Activated CD8-positive, alpha-beta T cell treated with anti-CD3 and anti-CD28 coated beads for 36 hours (primary cell): ENCODE data around the gene CPNE2. TPM values are rescaled to one million over a fixed set of nuclear protein-coding genes. Genes with fewer than 3 reads are reported as not detected.

Source experiments
- ATAC-seq: fragments of 200-7000 bp; cut with Tn5 transposase; one replicate; pipeline ENCODE4 v1.10.0; 2021; ENCODE audit warnings: mild to moderate bottlenecking, moderate library complexity
- CTCF ChIA-PET: fragments of 350-600 bp; sonication (Branson Sonifier 250); formaldehyde crosslinking; loops from one replicate; lab custom pipeline; 2021; ENCODE audit warnings: antibody characterized with exemption; lab: Charles Lee
- POLR2A ChIA-PET: fragments of 350-600 bp; sonication (Branson Sonifier 250); formaldehyde crosslinking; loops from one replicate; lab custom pipeline; 2021; ENCODE audit warnings: antibody characterized with exemption; lab: Charles Lee
- DNase-seq: peaks from one replicate; pipeline ENCODE4 v3.0.0-alpha.2; 2020
- H3K27ac Mint-ChIP-seq: one replicate; pipeline ENCODE4 v1.8.0; 2021; ENCODE audit warnings: mild to moderate bottlenecking, mixed read lengths
- H3K27me3 Mint-ChIP-seq: one replicate; pipeline ENCODE4 v1.8.0; 2021; ENCODE audit warnings: mixed read lengths
- H3K36me3 Mint-ChIP-seq: one replicate; pipeline ENCODE4 v1.8.0; 2021; ENCODE audit warnings: low read depth, mixed read lengths
- H3K4me1 Mint-ChIP-seq: one replicate; pipeline ENCODE4 v1.8.0; 2021; ENCODE audit warnings: low read depth, mixed read lengths
- H3K4me3 Mint-ChIP-seq: one replicate; pipeline ENCODE4 v1.8.0; 2021; ENCODE audit warnings: mild to moderate bottlenecking, moderate library complexity, mixed read lengths
- H3K9me3 Mint-ChIP-seq: one replicate; pipeline ENCODE4 v1.8.0; 2021; ENCODE audit warnings: mixed read lengths
- intact Hi-C: fragments of 100-400 bp; cut with micrococcal nuclease; formaldehyde crosslinking; loops from one replicate; pipeline ENCODE4 v1.10.0; 2022
- total RNA-seq, 2 experiments: library from RNA; stranded (reverse); gene quantifications; one replicate each; pipeline ENCODE4 v1.2.3, GENCODE V29; 2021
- TF ChIP-seq, protein P1 (sequence below): fragments of 200-600 bp; IDR thresholded peaks from one replicate; pipeline ENCODE4 v1.8.0; 2022; ENCODE audit warnings: antibody characterized with exemption, mild to moderate bottlenecking

CPNE2 gene
- total RNA-seq, 2 experiments from 2014 or later = 18.6 to 20.6 TPM

- ChIA-PET CTCF (interaction anchor here (1.3 to 2.2 kb wide), 6 partner anchors 9 to 50 kb away, joined by 3 to 9 read pairs (median 6); partner anchors contain the start of gene CPNE2), POLR2A (interaction anchor here (0.9 to 3.7 kb wide), 8 partner anchors 8 to 41 kb away, joined by 3 to 23 read pairs (median 4); no protein-coding TSS in a partner anchor)
- peak; percentile 55 for DNase-seq
- no peaks in the 10 kb centered on the region for H3K9me3 Mint-ChIP-seq
- peaks cover 1% of the 10 kb centered on the region for H3K36me3 Mint-ChIP-seq
- H3K27ac Mint-ChIP-seq = peak overlapping the region; percentile 95
- TF ChIP-seq, protein P1, sequence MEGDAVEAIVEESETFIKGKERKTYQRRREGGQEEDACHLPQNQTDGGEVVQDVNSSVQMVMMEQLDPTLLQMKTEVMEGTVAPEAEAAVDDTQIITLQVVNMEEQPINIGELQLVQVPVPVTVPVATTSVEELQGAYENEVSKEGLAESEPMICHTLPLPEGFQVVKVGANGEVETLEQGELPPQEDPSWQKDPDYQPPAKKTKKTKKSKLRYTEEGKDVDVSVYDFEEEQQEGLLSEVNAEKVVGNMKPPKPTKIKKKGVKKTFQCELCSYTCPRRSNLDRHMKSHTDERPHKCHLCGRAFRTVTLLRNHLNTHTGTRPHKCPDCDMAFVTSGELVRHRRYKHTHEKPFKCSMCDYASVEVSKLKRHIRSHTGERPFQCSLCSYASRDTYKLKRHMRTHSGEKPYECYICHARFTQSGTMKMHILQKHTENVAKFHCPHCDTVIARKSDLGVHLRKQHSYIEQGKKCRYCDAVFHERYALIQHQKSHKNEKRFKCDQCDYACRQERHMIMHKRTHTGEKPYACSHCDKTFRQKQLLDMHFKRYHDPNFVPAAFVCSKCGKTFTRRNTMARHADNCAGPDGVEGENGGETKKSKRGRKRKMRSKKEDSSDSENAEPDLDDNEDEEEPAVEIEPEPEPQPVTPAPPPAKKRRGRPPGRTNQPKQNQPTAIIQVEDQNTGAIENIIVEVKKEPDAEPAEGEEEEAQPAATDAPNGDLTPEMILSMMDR = no peak
- no peaks in the 10 kb centered on the region for H3K27me3 Mint-ChIP-seq
- peaks cover 30% of the 10 kb centered on the region for H3K4me1 Mint-ChIP-seq
- peak overlapping the region; percentile 53 for H3K4me3 Mint-ChIP-seq
- ATAC-seq = peak; percentile 81
- intact Hi-C loops = no loop called here
Measured at GRCh38 chr16:57141822-57142631, 49.6 kb downstream of the CPNE2 start.

DNA sequence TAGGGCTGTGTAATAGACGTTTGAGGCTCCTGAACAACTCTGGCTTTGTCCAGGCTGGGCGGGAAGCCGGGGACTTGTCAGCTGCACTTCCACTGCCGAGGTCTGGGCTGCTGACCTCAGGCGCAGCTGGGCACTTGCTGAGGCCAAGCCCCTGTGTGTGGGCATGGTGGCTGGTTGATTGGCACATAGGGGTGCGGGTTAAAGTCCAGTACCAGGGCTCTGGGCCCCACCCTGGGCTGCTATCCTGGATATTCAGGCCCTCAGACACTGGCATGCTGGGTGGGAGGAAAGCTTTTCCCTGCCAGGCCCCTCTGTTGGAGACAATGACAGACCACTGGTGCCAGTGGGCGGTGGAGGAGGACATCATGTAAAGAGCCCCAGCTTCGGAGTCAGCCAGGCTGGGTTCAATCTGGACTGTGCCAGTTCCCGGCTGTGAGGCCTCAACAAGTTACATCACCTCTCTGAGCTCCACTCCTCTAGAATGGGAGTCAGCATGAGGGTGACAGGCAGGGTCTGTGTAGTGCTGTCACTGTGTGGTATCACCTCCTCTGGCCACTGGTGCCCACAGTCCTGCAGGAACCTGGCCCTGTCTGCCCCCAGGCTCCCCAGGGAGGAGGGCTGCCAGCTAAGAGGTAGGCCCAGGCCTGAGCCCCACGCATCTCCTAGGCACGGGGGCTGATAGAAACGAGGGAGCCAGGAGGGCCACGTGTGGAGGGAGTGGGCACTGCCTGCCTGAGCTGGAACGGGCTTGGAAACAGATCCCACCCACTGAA is 51.0 kb downstream of the CPNE2 start:
- peaks cover 34% of the 10 kb centered on the region for H3K4me1 Mint-ChIP-seq
- no peak for ATAC-seq
- no peak for DNase-seq
- ChIA-PET CTCF (interaction anchor here (0.5 to 2.2 kb wide), 7 partner anchors 9 to 178 kb away, joined by 3 to 12 read pairs (median 3); partner anchors contain the start of gene CPNE2), POLR2A (interaction anchor here (0.9 to 3.7 kb wide), 7 partner anchors 9 to 40 kb away, joined by 3 to 23 read pairs (median 4); no protein-coding TSS in a partner anchor)
- peak overlapping the region; percentile 25 for H3K27ac Mint-ChIP-seq
- TF ChIP-seq, protein P1 = no peak
- no peaks in the 10 kb centered on the region for H3K9me3 Mint-ChIP-seq
- no peaks in the 10 kb centered on the region for H3K27me3 Mint-ChIP-seq
- H3K36me3 Mint-ChIP-seq = peaks cover 1% of the 10 kb centered on the region
- H3K4me3 Mint-ChIP-seq = no peak overlapping the region
- intact Hi-C loops = no loop called here

DNA sequence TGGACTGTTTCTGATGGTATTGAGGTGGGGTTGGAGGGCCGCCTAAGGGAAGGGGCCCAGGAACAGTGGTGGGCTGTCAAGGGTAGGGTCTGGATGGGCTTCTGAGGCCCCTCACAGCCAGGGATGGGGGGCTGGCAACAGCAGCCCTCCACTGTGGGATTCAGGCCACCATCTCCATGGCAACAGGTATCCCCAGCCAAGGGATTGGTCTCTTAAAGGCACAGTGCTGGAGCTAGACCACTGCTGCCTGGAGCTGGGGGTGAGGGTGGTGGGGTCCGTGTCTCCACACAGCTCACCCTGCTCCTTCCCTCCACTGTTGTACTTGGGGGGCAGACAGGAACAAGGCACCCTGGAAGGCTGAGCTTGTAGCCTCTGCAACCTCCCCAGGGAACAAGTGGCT is 51.6 kb downstream of the CPNE2 start:
- intact Hi-C loops = no loop called here
- DNase-seq (no peak), ATAC-seq (no peak)
- ChIA-PET CTCF (interaction anchor here (0.7 to 2.2 kb wide), 4 partner anchors 9 to 60 kb away, joined by 3 to 12 read pairs (median 6); partner anchors contain the start of gene CPNE2), POLR2A (interaction anchor here (0.8 to 3.7 kb wide), 4 partner anchors 12 to 155 kb away, joined by 3 to 23 read pairs (median 3); partner anchors contain the start of genes CPNE2 and NLRC5)
- TF ChIP-seq, protein P1 = no peak
- Mint-ChIP-seq H3K27ac (peak overlapping the region; percentile 25), H3K4me1 (peaks cover 37% of the 10 kb centered on the region), H3K27me3 (no peaks in the 10 kb centered on the region), H3K9me3 (no peaks in the 10 kb centered on the region), H3K36me3 (peaks cover 5% of the 10 kb centered on the region), H3K4me3 (no peak overlapping the region)

GRCh38 chr16:57145046-57146021 is 53.0 kb downstream of the CPNE2 start:
- ChIA-PET POLR2A (interaction anchor here (0.9 to 1.2 kb wide), 4 partner anchors 9 to 156 kb away, joined by 3 to 4 read pairs (median 3); partner anchors contain the start of genes CPNE2 and NLRC5), CTCF (interaction anchor here (1.0 to 2.1 kb wide), 3 partner anchors 10 to 62 kb away, joined by 3 to 12 read pairs (median 3); no protein-coding TSS in a partner anchor)
- Mint-ChIP-seq H3K36me3 (peaks cover 5% of the 10 kb centered on the region), H3K4me3 (no peak overlapping the region), H3K9me3 (no peaks in the 10 kb centered on the region), H3K4me1 (peaks cover 37% of the 10 kb centered on the region), H3K27me3 (no peaks in the 10 kb centered on the region), H3K27ac (no peak overlapping the region)
- ATAC-seq (no peak), DNase-seq (no peak)
- TF ChIP-seq, protein P1 = no peak
- intact Hi-C loops = no loop called here
